Mucosa of gallbladder (tissue), 1 donor: ENCODE results near the gene BBS9. TPM values are rescaled to one million over a fixed set of nuclear protein-coding genes. Genes with fewer than 3 reads are reported as not detected.
"Not testable (repeated sequence)": the region's sequence is repeated elsewhere in the genome, so short reads cannot be mapped to it uniquely, and the experiment has no call there.

ENCODE experiments used
- DNase-seq: peaks from one replicate; pipeline ENCODE4 v3.0.0-alpha.2; 2020; ENCODE audit warnings: low spot score
- total RNA-seq: library from RNA; stranded (reverse); gene quantifications from one replicate; pipeline ENCODE4 v1.2.1, GENCODE V29; 2021
- donor health status: DM: no; HTN: no; CAD: no.

BBS9 gene
- 24.3 TPM for total RNA-seq

- peak; percentile 93 for DNase-seq
Observed at GRCh38 chr7:33128990-33129805, at the start of gene BBS9. Gene BBS9, plus strand, starts transcription at chr7:33129564. Its CDS starts 16,689 bp downstream, at chr7:33146253.

DNA sequence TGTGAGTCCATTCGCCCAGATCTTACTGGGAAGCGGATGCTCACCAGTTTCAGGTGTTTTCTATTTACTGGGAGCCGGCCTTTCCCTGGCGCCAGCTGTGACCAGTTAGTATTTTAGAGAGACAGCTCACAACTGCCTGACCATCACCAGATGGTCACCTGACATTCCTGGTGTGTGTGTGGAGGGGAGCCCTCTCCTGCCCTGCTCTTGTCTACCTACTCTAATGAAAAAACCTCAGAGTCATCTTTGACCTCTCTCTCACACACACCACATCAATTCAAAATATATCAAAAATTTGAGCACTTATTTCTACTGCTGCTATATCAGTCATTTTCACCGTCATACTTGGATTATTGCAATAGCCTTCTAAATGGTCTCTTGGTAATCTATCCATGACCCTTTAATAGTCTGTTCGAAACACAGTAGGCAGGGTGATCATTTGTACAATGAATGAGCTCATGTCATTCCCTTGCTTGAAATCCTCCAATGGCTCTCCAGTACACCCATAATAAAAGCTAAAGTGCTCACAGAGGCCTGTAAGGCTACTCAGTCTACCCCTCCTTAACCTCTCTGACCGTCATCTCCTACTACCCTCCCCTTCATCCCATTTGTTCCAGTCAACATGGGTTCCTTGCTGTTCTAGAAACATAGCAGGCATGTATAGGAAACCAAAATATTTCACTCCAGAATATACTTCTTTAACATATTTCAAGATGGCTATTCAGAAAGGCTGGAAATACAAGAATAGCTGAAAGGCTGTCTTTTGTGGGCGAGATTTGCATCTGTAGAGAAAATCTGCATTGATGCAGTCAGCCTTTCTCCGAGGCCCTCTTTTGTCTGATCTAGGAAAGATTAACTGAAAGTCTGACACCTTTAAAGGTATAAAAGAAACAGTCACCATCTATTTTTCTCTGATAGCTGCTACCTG is 49.3 kb upstream of the BBS9 start:
- no peak for DNase-seq

GRCh38 chr7:33087356-33087755 is 42.0 kb upstream of the BBS9 start:
- DNase-seq, result no peak

DNA sequence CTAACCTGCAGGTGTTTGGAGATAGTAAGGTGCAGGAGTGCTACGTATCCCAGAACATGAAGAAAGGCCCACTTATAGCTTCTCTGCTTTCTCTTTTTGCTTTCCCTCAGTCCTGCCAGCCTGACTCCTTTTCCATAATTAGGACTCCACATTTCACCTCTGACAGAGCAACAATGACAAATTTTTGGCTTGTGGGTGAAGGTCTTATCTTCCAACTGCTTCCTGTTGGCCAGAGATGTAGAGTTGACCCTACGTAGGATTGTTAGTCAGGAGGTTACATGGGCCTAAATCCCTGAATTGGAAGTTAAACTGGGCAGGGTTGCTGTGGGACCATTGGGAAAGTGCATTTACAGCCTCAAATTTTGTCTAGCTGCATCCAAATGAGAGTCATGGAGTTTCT is 41.5 kb upstream of the BBS9 start:
- DNase-seq, result no peak

DNA sequence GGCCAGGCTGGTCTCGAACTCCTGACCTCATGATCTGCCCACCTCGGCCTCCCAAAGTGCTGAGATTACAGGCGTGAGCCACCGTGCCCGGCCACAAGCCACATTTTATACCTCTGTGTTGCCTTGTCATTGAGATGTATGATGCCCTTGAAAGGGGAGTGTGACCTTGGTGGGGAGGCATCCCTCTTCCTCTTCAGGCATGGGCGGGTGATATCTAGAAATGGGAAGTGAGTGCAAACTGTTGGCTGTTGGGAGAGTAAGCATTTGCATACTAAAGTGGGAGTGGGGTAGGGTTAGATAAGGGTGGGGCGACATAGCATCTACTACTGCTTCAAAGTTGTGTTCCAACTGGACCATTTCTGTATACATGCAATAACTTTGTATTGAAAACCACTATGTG is 40.2 kb upstream of the BBS9 start:
- DNase-seq, result no peak

GRCh38 chr7:33091111-33091531 is 38.2 kb upstream of the BBS9 start:
- DNase-seq, result no peak

GRCh38 chr7:33091641-33092191 is 37.6 kb upstream of the BBS9 start:
- DNase-seq, result no peak

GRCh38 chr7:33093266-33093665 is 36.1 kb upstream of the BBS9 start:
- DNase-seq, result no peak

DNA sequence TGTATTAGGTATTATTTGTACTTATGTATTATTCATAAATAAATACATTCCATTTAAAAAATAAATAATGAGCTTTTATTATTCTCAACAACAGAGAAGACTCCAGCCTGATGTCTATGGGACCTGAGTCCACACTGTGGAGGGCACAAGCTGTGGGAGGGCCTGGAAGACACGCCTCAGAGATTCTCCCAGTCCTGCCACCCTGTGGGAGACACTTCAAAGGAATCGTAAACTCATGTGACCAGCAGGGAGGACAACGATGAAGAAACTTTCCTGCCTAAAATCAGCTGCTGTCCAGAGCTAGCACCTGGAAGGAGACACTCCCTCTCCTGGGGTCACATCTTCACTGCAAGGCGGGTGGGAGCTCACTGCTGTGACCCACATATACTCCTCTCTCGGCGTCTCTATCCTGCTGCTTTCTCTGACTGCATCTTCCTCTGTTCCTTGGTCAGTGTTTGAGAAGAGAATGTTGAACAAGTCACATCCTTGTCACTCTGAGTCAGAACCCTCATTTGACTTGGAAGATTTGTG is 34.6 kb upstream of the BBS9 start:
- not testable (repeated sequence) for DNase-seq

- DNase-seq, result no peak
Observed at GRCh38 chr7:33099154-33099940, 30.0 kb upstream of the BBS9 start.

DNA sequence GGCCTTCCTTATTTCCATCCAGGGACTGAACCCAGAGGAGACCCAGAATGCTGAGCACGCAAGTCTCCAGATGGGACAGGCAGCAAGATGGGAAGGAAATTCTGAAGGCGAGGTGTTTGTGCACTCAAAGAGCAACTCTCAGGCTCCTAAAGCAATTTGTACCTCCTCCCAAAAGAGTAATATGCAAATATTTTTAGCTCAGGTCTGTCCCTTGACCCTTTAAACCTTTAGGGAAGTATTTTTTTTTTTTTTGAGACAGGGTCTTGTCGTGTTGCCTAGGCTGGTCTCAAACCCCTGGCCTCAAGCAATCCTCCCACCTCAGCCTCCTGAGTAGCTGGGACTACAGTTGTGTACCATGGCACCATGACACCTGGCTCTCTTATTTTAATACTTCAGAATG is 28.6 kb upstream of the BBS9 start:
- DNase-seq, result no peak

DNA sequence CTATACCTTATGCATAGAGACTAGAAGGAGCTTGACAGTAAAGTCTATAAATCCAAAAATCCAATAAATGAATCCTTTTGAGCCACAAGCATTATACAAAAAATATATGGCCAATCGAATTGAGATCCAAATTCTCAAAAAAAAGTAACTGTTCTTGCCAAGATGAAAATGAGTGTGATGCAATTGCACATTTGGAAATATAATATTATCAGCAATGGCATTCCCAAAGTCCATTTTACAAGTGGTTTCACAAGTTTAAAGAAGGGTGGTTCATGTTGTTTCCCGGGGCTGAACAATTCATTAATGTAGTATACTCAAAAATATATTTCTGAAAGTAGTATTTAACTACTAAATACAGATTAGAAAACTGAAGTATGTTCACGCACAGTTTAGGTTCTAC is 27.5 kb upstream of the BBS9 start:
- no peak for DNase-seq

GRCh38 chr7:33107136-33108066 is 22.0 kb upstream of the BBS9 start:
- DNase-seq, result peak; percentile 30

DNA sequence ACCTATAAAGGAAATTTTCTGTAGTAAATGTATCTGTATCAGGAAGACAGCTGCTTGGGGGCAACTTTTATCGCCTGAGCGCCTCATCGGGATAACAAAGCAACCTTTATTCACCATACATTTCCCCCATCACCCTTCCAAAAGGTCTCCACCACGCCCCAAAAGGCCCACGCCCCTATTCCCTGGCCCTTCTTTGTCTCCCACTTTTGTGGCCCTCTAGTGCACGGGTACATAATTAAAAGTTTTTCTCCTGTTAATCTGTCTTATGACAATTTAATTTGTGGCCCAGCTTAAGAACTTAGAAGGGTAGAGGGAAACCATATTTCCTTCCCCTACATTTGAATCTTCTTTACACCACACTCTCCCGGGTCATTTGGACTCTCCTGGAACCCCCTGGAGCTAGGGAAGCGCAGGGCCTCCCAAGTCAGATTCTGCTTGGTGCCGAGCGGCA is 20.8 kb upstream of the BBS9 start:
- DNase-seq, result no peak

GRCh38 chr7:33109005-33109757 is 20.2 kb upstream of the BBS9 start, which contains the start of gene RP9:
Gene RP9, minus strand, starts transcription at chr7:33109404. Its CDS starts 32 bp downstream, at chr7:33109372.
- DNase-seq, result peak; percentile 57

DNA sequence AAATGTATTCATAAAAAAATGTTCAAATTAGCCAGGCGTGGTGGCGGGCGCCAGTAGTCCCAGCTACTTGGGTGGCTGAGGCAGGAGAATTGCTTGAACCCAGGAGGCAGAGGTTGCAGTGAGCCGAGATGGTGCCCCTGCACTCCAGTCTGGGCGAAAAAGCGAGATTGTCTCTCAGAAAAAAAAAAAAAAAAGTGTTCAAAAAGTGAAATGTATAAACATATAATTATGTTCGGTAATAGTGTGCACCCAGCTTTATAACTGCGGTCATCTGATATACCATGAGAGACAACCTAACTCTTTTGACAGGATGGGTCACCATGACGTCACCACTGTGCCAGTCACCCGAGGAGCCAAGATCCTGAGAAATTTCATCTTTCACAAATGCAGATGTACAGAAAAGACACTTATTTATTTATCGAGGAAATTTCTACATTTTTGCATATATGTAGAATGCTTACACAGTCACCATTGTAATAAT is 19.6 kb upstream of the BBS9 start:
- DNase-seq, result no peak

DNA sequence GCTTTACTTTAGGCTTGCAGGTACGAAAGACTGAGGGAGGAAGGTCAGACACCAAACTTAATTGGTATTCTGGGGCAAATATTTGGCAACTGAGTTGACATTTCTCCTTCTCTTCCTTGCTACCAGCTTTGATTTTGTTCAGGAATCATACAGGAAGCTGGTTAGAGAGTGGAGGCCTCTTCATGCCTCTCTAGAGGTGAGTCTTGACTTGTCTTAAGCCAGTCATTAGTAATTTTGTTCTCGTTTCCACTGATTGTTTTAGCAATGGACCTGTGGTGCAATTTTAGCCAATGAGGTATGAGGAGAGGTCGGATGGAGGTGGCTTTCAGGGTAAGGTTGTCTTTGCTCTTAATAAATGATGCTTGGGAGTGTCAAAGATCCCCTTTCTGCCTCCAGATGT is 17.8 kb upstream of the BBS9 start:
- DNase-seq, result no peak

- DNase-seq, result no peak
Observed at GRCh38 chr7:33114976-33115375, 14.4 kb upstream of the BBS9 start.

DNA sequence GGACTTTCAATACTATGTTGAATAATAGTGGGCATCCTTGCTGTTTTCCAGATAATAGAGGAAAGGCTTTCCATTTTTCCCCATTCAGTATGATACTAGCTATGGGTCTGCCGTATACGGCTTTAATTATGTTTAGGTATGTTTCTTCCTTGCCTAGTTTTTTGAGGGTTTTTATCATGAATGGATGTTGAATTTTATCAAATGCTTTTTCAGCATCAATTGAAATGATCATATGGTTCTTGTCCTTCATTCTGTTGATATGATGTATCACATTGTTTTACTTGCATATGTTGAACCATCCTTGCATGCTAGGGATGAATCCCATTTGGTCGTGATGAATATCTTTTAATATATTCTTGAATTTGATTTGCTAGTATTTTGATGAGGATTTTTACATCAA is 11.0 kb upstream of the BBS9 start:
- no peak for DNase-seq
